Endothelial cell of umbilical vein (primary cell): ENCODE data around the gene CNGB1.

Experiments used
- EZH2 ChIP-seq: IDR thresholded peaks from 2 replicates; pipeline ENCODE4 v1.6.1; 2012; ENCODE audit warnings: borderline replicate concordance, low read depth, mild to moderate bottlenecking, moderate library complexity, low read length, inconsistent platforms; ENCODE audit not compliant: severe bottlenecking
- POLR2A ChIP-seq: IDR thresholded peaks from 2 replicates; pipeline ENCODE4 v1.6.1; 2012; ENCODE audit warnings: low read depth, mild to moderate bottlenecking, control low read depth, low read length
- POLR2AphosphoS5 ChIP-seq: IDR thresholded peaks from 2 replicates; pipeline ENCODE4 v1.6.1; 2012; ENCODE audit warnings: low read depth, mild to moderate bottlenecking, control low read depth, low read length, moderate library complexity; ENCODE audit not compliant: insufficient read depth
- TF ChIP-seq, protein P1 (sequence below), 2 donors: IDR thresholded peaks; 1 replicate in 1 of 2; 2 replicates in 1 of 2; pipeline ENCODE4 v1.5.1; 2011; ENCODE audit warnings: low read length in 2 of 2, mild to moderate bottlenecking in 2 of 2, moderate library complexity in 2 of 2, control low read depth in 1 of 2, inconsistent platforms in 1 of 2, low read depth in 1 of 2; ENCODE audit not compliant: insufficient read depth in 1 of 2; ENCODE audit errors: extremely low read depth in 1 of 2

DNA sequence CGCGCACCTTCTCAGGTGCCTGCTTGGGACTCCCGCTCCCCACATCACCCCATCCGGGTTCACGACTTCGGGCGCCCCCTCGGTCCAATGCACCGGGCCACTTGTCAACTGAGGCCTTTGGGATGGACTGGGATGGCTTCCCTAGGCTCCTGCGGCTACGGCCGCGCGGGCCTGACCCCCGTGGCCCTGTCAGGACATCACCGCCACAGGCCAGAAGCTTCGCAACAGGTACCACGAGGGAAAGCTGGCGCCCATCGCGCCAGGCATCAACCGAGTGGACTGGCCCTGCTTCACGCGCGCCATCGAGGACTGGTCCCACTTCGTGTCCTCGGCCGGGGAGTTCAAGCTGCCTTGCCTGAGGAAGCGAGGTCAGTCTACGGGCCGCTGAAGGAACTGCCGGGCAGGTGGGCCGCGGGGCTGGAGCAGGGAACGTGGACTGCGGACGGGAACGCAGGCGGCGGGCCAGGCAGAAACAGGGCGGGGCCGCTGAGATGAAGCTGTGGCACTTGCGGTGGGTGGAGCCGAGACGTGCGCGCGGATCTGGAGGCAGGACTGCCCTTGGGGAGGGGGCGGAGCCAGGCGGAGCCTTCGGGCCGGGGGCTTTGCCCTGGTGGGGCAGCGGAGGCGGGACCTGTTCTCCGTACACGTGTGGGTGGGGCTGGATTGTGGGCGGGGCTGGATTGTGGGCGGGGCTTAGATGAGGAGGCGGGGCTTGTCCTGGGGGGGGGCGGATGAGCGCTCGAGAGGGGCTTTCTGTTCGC, 13.7 kb upstream of the CNGB1 start:
- TF ChIP-seq, protein P1, sequence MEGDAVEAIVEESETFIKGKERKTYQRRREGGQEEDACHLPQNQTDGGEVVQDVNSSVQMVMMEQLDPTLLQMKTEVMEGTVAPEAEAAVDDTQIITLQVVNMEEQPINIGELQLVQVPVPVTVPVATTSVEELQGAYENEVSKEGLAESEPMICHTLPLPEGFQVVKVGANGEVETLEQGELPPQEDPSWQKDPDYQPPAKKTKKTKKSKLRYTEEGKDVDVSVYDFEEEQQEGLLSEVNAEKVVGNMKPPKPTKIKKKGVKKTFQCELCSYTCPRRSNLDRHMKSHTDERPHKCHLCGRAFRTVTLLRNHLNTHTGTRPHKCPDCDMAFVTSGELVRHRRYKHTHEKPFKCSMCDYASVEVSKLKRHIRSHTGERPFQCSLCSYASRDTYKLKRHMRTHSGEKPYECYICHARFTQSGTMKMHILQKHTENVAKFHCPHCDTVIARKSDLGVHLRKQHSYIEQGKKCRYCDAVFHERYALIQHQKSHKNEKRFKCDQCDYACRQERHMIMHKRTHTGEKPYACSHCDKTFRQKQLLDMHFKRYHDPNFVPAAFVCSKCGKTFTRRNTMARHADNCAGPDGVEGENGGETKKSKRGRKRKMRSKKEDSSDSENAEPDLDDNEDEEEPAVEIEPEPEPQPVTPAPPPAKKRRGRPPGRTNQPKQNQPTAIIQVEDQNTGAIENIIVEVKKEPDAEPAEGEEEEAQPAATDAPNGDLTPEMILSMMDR (IDR thresholded peaks at IDR 0.05; ENCODE audit: extremely low read depth in 1 of 2, insufficient read depth in 1 of 2, low read depth in 1 of 2, low read length in 2 of 2): no peak
- TF ChIP-seq POLR2A (no peak), POLR2AphosphoS5 (no peak), EZH2 (no peak)
